ENCODE results near the gene GZMM.

- TF ChIP-seq POLR2A (IDR thresholded peaks at IDR 0.05) (no peak), CTCF (IDR thresholded peaks at IDR 0.05) (no peak)
These were observed 4.2 kb downstream of the GZMM start for GRCh38 chr19:547836-548720.

Measured in right lobe of liver (tissue), 4 donors.